GM18499 (cell line): ENCODE measurements around the gene CD2.

ENCODE experiments used
- ATAC-seq: cut with Tn5 transposase; IDR thresholded peaks from one replicate; pipeline ENCODE4 v1.9.1; 2021; ENCODE audit warnings: moderate number of reproducible peaks; ENCODE audit not compliant: insufficient read depth, unreplicated experiment

CD2 gene

GRCh38 chr1:116808848-116809508 lies 54.7 kb downstream of the CD2 start:
- ATAC-seq: no peak

GRCh38 chr1:116811321-116811720 lies 57.1 kb downstream of the CD2 start:
- ATAC-seq: no peak

- ATAC-seq: no peak
These were observed 60.9 kb downstream of the CD2 start for GRCh38 chr1:116814926-116815723.

- ATAC-seq: no peak
These were observed 63.4 kb downstream of the CD2 start for GRCh38 chr1:116817582-116818064.
